HG02852 (cell line): ENCODE results near the gene ST3GAL4.

ENCODE experiments used
- ATAC-seq: cut with Tn5 transposase; IDR thresholded peaks from one replicate; pipeline ENCODE4 v1.9.1; 2021; ENCODE audit warnings: mild to moderate bottlenecking, moderate library complexity; ENCODE audit not compliant: unreplicated experiment

Gene ST3GAL4

DNA sequence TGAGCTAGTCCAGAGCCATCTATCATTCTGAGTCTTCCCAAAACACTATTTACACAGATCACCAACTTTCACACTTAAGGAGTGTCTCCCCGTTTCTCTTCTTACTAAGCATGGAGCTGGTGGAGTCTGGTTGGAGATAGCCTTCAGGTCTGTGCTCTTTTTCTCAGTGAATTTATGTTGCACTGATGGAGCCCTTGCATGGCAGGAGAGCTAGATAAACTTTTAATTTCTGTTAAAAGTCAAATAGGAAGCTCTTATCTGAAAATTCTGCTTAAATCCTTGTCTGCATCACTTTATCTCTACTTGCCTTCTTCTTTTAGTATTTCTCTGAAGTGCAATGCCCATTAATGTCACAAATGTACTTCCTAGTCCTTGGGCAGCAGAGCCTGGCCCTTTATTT, 63.4 kb downstream of the ST3GAL4 start:
- ATAC-seq, result no peak

DNA sequence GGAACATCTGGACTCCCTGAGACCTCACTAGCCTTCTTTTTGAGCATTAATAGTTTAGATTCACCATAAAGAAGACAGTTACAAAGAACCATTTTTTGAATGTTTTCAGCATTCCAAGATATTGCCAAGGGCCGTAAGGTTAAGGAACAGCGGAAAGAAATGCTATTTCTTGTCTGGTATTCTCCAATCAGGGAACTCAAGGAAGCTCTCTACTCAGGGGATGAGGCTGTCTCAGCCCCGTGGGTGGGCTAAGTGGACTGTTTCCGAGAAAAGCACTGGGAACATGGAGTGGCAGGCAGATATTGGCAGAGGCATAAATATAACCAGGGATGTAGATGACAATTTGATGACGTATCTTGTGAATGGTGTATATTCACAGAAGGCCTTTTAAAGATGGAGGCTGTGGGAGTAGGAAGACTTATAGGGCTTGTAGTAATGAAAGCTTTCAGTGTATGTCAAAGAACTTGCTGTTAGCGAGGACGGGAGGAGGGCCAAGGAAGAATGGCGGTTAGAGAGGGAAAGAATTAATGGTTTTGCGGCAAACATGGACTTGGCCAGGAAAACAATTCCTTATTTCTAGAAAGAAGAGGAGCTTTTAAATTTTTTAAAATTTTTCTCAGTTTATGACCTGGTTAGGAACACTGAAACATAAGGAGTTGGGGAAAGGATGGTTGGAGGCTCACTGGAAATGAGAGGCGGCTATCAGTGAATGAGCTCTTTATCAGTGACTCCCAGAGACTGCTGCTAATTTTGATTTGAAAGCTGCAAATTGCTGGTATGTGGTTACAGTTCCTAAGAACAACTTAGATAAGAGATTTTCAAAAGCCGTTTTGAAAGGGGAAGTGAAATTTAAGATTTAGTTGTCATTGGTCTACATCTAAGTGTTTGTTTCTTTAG, 64.6 kb downstream of the ST3GAL4 start:
- ATAC-seq, result peak; percentile 78

GRCh38 chr11:126420698-126421256, 65.3 kb downstream of the ST3GAL4 start:
- no peak for ATAC-seq

DNA sequence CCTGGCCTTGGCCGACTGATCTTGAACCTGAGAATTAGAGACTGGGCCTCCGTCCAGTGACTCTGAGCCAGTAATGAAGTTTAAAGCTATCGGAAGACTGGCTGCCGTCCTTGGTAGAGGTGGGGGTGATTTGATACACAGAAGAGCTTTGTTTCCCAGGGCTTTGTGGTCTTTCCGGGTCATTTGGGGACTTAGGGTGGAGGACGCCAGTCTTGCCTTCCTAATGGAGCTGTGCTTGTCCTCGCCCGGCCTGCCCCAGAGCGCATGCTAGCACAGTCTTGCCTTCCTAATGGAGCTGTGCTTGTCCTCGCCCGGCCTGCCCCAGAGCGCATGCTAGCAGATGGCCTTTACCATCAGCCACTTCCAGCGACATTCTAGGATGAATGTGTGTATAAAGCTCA, 65.8 kb downstream of the ST3GAL4 start:
- no peak for ATAC-seq

- ATAC-seq, result no peak
Measured at GRCh38 chr11:126422446-126422845, 67.0 kb downstream of the ST3GAL4 start.

DNA sequence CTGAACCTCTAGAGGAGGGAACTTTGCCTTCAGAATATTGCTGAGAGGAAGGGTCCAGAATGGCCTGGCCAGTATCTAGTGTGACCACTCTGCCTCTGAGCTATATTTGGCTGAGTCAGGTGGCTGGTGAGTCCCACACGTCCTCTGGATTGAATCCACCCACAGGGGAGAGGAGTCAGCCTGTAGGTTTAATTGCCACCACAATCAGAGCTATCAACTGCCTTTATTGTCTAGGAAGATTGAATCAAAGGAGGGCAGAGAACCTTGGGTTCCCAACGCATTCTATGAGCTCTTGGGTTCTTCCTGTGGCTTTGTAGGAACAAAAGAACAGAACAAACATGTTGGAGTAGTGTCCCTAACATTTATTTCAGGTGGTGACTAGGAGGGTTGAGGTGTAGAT, 67.7 kb downstream of the ST3GAL4 start:
- no peak for ATAC-seq

DNA sequence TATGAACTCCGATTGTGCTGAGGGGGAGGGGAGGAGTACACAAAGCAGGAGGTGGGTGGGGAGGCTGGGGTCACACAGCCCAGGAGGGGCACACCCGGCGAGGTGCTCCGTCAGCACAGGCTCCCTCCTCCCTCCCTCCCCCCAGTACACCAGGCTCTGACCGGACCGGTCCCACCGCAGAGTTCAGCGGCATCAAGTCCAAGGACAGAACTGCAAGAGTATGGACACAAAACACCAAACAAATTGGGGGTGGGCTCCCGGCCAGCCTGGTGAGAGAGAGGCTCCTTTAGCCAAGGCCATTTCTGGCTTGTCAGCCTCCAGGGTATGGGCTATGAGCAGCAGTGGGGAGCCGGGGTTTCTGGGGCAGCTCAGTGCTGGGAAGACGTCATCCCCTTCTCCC, 68.3 kb downstream of the ST3GAL4 start:
- ATAC-seq, result no peak

DNA sequence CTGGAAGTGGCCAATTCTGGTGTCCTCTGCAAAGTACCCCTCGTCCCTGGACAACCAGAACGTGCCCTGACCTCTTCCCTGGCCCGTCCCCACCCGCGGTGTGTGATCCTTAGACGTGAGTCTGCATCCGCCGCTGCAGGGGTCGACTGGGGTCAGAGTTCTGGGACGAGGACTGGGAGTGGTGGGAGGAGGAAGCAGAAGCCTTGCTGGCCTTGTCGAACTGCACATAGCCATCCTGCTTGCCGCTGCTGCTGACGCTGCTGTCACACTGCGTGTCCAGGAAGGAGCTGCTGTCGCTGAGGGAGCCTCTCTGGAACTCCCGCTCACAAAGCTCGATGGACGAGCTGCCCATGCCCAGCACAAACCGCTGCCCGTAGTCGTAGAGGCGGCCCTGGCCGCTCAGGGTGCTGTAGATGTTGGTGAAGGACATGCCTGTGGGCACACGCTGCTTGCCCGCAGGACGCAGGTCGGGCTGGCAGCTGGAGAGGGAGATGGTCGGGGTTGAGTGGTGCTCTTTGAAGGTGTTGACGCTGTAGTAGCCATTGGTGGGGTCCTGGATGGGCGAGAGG, 69.1 kb downstream of the ST3GAL4 start:
- no peak for ATAC-seq

- no peak for ATAC-seq
Measured at GRCh38 chr11:126426106-126426505, 70.6 kb downstream of the ST3GAL4 start.

DNA sequence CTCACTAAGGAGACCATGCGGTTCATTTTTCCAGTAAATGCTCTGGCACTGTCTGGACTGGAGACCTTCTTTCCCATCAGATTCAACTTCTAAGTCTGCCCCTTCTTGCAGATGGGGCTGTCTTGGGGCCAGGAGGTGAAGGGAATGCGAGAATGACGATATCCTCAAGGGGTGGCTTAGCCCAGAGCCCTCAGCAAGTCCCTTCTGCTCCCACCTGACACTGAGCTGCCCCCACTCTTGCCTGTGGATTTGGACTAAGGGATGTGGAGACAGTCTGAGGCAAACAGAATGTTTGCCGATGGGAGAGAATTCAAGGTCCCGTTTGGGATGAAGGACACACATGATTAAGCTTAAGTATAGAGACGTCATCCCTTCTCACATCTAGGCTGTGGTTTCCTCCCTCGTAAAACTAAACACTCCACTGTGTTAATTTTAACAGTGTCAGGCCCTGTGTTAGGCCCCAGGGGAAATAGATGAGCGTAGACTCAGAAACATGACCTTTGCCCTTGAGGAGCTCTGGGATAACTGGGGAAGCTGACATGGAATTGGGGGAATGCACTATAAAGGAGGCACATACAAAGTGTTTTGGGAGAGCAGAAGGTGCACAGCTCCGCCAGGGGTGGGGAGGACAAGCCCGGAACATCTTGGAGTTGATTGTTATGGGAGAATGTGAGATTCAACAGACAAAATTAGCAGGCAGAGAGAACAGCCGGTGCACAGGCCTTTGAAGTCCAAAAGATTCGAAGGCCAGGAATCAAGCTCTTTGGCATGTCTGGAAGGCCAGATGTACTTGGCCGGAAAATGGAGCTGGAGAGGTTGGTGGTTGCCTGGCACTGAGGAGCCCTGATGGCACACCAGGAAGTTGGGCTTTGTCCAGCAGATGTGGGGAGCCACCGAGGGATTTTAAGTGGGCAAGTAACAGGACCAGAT, 71.6 kb downstream of the ST3GAL4 start:
- ATAC-seq, result no peak

DNA sequence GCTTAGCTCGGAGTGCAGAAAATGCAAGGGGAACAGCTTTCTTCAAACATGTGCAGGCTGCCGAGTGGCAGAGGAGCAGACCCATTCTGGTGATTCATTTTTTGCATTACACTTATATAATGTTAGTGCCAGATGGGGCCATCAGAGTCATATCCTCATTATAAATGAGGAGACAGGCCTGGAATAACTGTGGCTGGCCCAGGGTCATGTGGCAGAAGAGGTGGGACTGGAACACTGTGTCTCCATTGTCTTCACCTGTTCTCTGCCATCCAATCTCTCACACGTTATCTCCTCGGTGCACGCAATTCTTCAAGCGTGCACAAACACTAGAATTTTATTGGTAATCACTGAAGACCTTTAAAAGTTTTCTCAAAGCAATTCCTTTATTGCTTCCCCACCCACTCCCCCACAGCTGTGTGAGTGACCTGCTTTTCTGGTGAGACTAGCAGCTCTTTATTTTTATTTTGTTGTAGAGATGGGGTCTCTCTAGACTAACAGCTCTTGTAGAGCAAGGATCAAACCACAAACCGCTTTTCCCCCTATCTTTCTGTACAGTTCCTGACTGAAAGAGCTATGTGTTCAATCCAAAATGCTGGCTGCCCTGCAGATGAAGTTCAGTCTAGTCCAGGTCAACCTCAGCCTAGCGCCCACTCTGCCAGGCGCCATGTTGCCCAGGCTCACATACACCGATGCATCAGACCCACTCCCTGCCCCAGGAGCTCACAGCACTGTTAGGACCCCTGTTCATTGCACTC, 75.3 kb downstream of the ST3GAL4 start:
- ATAC-seq, result no peak

- no peak for ATAC-seq
Measured at GRCh38 chr11:126431401-126432064, 76.0 kb downstream of the ST3GAL4 start.

- ATAC-seq, result no peak
Measured at GRCh38 chr11:126432065-126432461, 76.6 kb downstream of the ST3GAL4 start.

DNA sequence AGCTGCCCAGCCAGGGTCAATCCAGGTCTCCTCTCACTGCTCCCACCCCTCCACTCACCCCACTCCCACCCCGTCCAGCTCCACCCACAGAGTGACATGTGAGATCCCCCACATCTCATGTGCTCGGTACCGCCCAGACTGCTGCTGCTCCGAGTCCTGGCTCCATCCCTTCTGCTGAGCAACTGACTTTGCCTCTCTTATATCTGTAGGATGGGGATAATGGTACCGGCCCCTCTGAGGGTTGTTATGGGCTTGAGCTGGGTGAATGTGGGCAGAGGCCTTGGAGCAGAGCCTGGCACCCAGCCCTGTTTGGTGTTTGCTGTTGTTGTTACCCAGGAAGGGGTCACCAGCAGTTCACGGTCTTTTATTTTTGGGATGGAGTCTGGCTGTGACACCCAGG, 77.0 kb downstream of the ST3GAL4 start:
- ATAC-seq, result no peak

DNA sequence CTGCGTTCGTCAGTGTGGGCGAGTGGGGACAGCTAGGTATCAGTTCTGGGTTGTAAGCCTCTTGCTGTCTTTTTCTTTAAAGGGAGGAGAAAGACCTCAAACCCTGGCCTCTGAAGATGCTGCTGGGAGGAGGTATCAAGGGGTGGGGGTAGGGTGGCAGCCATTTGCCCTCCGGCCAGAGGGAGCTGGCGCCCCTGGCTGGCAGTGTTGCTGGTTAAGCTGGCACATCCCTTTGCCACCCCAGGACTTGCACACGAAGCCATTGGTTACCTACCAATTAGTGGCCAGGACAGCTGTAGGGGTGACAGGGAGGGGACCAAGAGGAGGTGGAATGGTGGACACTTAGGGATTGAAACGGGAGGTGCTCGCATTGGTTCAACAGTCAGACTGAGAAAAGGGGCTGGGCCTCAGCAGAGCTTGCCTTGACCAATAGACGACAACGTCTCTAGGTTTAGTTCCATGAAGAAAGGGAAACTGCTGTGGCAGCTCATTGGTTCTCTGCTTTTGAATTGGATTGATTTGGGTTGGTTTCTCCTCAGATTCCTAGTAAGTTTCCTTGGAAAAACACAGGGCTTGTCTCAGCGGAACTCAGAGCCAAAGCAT, 77.9 kb downstream of the ST3GAL4 start:
- no peak for ATAC-seq

- no peak for ATAC-seq
Measured at GRCh38 chr11:126433989-126434949, 78.8 kb downstream of the ST3GAL4 start.

GRCh38 chr11:126434950-126435335, 79.5 kb downstream of the ST3GAL4 start:
- ATAC-seq, result no peak

GRCh38 chr11:126436209-126436755, 80.8 kb downstream of the ST3GAL4 start:
- no peak for ATAC-seq
